ENCODE data around the gene PRX.
"Not testable (repeated sequence)": the region's sequence is repeated elsewhere in the genome, so short reads cannot be mapped to it uniquely, and the experiment has no call there.

Gene PRX

DNA sequence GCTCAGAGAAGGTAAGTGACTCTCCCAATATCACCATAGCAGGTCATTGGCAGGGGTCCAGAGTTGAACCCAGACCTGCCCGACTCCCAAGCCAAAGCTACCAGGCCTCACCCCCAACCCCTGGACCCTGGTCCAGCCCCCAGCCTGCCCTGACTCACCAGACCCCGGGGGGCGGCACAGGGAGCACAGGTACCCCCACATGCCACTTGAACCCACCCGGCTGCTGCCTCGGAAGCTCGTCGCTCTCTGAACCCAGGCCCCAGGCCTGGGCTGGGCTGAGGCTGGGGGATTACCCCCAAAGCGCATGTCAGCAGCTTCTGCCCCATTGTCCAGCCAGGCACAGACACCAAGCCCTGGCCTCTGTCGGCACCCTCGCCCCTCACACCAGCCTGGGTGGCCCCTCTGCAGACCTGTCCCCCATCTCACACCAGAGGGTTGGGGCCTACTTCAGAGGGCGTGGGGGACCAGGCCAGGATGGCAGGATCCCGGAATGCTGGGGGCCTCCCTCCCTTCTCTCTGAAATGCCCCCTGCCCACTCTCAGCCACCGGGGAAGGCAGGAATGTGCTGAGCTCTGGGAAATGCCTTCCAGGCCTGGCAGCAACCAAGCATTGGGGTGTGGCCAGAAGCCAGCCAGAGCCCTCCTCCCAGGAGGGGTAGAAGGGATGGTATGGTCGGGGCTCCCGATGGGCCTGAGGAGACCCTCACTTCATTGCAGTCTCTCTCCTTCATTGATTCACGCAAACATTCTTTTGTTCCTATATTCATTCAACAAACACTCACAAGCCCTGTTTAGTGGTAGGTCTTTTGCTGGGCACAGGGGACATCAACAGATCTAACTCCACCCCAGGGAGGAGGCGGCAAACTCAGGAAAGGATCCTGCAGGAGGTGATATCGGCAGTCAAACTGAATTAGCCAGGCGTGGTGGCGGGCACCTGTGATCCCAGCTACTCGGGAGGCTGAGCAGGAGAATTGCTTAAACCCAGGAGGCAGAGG, 1.7 kb upstream of the PRX start:
- no peak for DNase-seq

GRCh38 chr19:40412866-40413265, 312 bp downstream of the PRX start:
- DNase-seq: no peak

- no peak for DNase-seq
Observed at GRCh38 chr19:40411958-40412499, 1.1 kb downstream of the PRX start.

DNA sequence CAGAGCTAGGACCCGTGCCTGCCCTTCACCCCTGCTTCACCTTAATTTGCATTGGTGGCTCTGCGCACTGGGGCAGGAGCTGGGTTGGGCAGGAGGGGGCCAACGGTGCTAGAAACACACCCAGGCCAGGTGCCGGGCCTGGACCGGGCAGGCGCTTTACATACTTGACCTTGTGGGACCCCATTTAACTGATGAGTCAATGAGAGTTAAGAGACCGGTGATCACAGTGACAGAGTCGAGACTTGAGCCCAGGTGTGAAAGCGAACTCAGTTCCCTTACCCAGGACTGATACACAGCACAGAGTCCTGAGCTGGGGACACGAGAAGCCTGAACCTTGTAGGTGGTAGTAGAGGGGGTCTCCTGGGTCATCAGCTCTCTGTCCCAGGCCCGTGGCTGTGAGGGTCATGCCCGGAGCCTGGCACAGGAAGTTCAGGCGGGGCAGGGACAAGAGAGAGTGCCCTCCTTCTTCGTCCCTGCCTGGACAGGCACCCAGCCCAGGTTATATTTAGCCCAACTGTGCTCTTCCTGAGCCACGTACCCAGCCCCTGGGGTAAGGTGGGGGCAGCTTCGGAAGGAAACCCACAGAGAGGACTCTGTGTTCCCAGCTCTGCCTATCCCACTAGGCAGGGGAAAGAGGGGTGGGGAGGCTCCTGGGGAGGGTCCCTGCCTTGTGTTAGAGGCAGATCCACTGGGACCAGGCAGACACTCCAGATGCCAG, 1.9 kb downstream of the PRX start:
- no peak for DNase-seq

GRCh38 chr19:40410030-40410389, 3.2 kb downstream of the PRX start:
- no peak for DNase-seq

DNA sequence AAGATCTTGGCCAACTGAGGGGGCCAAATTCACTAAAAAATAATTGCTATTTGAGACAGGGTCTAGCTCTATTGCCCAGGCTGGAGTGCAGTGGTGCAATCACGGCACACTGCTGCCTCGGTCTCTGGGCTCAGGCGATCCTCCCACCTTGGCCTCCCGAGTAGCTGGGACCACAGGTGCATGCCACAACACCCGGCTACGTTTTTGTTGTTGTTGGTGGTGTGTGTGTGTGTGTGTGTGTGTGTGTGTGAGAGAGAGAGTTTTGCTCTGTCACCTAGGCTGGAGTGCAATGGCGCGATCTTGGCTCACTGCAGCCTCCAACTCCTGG, 4.6 kb downstream of the PRX start:
- DNase-seq: not testable (repeated sequence)

- no peak for DNase-seq
Observed at GRCh38 chr19:40407714-40408597, 5.2 kb downstream of the PRX start.

DNA sequence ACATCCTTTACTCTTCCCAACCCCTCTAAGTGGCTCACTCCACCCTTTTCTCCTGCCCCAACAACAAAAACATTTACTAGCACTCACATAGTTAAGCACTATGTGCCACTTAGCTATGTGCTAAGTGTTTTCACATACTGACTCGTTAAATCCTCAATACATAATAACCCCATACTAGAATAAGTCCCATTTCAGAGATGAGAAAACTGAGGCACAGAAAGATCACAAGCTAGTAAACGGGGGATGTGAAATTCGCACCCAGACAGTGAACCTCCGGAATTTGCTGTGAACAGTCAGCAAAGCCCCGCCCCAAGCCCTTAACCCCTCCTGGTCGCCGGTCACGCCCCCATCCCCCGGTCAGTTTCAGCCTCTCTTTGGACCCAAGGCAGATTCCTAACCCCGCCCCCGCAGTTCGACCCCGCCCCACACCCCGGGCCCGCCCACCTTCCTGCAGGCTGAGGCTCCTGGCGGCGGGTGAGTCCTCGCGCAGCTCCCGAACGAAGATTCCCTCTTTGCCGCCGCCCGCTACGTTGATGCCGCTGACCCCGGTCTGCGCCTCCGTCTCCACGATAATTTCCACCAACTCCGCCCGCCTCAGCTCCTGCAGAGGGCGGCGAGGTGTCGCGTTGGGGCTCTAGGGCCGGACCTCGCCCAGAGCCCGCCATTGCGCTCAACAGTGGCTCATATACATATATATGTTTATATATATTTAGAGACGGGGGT, 9.8 kb downstream of the PRX start:
- peak; percentile 71 for DNase-seq

GRCh38 chr19:40400559-40400958, 12.6 kb downstream of the PRX start:
- no peak for DNase-seq

- DNase-seq: peak; percentile 63
Observed at GRCh38 chr19:40398417-40399131, 14.6 kb downstream of the PRX start.

DNA sequence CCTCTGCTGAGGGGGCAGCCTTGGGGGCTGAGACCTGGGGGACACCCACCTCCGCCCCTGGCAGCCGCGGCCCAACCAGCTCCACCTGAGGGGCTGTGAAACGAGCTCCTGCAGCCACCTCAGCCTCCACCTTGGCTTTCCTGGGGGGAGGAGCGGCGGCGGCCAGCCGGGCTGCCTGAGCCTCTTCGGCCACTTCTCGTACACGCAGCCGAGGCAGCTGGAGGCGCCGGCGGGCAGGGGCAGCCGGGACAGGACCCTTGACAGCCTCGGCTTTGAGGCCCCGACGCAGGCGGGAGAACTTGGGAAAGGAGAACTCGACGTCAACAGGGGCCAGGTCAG, 15.6 kb downstream of the PRX start:
- no peak for DNase-seq

DNA sequence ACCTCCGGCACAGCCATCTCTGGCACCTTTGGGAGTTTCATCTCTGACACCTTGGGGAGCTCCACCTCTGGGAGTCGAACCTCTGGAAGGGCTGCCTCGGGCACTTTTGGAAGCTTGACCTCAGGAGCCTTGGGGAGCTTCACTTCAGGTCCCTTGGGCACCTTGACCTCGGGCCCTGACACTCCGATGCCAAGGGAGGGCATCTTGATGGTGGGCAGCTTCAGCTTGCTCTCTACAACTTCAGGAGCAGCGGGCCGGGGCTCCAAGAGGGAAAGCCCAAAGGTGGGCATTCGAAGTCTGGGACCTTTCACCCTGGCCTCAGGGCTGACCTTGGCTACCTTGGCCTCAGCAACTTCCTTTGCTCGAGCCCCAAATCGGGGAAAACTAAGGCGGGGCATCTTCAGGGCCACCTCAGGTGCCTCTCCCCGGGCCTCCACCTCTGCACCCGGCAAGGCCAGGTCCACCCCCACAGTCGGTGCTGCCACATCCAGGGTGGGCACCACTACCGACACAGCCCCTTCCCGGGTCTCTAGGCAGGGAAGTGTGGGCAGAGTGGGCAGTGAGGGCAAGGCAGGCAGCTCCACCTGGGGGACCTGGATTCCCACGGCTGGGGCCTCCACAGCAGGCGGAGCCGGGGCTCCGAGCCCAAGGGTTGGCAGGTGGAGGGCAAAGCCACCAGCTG, 16.2 kb downstream of the PRX start:
- DNase-seq: no peak

GRCh38 chr19:40395956-40396355, 17.2 kb downstream of the PRX start:
- no peak for DNase-seq

DNA sequence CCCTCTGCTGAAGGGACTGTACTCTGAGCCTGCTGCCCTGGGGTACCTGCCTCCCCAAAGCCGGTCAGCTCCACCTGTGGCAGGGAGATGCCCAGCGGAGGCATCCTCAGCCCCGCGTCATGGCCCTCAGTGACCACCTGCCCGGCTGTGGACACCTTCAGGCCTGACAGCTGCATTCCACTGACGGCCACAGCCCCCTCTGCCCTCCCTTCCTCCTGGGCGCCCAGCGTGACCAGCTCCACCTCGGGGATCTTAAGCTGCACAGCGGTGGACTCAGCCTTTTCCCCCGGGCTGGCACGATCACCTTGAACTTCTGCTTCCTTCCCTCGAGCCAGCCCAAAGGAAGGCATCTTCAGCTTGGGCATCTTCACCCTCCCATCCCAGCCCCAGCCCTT, 18.4 kb downstream of the PRX start:
- DNase-seq: no peak

GRCh38 chr19:40393894-40394815, 19.0 kb downstream of the PRX start:
- no peak for DNase-seq

GRCh38 chr19:40392894-40393517, 20.2 kb downstream of the PRX start:
- DNase-seq: no peak

DNA sequence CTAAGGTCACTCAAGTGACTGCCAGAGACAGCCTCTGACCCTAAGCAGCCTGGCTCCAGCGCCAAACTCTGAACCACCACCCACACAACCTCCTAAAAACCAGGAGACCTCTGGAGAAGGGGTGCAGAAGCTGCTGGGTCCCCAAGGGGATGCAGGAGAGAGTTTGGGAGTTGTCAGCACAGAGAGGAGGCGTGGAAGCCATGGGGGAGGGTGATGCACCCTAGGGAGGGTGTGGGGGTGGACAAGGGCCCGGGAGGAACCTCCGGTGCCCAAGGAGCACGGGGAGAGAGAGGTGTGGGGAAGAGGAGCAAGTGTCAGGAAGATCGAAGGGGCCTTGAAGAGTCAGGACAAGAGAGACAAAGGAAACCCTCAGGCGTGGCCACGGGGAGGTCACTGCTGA, 21.1 kb downstream of the PRX start:
- no peak for DNase-seq

GRCh38 chr19:40390084-40390742, 23.0 kb downstream of the PRX start, which contains the start of gene HIPK4:
Gene HIPK4, minus strand, starts transcription at chr19:40390181. Its CDS starts 279 bp downstream, at chr19:40389902.
- DNase-seq: no peak

Measured in activated CD4-positive, alpha-beta T cell treated with anti-CD3 and anti-CD28 coated beads, Interleukin-2, amount 50 U/mL, for 1 hour (primary cell).